Ovary (tissue), 3 donors: ENCODE data around the gene PELO.

Source experiments
- EP300 ChIP-seq: sonication (generic); formaldehyde crosslinking; IDR thresholded peaks from one replicate; pipeline ENCODE4 v1.6.1; 2017; ENCODE audit warnings: antibody characterized with exemption
- POLR2A ChIP-seq: fragments of 450-650 bp; IDR thresholded peaks from one replicate; pipeline ENCODE4 v1.6.1; 2017; ENCODE audit warnings: antibody characterized with exemption, mild to moderate bottlenecking, moderate library complexity
- TF ChIP-seq, protein P1 (sequence below), 3 donors: fragments of 450-650 bp in 2 of 3; fragments of 200-600 bp in 1 of 3; IDR thresholded peaks; one replicate each; pipeline versions ENCODE4 v1.5.1 to v1.8.0; 2016 to 2022; ENCODE audit warnings: antibody characterized with exemption in 3 of 3, mild to moderate bottlenecking in 1 of 3
- donor health status: DM: no; HTN: no; CAD: no.

DNA sequence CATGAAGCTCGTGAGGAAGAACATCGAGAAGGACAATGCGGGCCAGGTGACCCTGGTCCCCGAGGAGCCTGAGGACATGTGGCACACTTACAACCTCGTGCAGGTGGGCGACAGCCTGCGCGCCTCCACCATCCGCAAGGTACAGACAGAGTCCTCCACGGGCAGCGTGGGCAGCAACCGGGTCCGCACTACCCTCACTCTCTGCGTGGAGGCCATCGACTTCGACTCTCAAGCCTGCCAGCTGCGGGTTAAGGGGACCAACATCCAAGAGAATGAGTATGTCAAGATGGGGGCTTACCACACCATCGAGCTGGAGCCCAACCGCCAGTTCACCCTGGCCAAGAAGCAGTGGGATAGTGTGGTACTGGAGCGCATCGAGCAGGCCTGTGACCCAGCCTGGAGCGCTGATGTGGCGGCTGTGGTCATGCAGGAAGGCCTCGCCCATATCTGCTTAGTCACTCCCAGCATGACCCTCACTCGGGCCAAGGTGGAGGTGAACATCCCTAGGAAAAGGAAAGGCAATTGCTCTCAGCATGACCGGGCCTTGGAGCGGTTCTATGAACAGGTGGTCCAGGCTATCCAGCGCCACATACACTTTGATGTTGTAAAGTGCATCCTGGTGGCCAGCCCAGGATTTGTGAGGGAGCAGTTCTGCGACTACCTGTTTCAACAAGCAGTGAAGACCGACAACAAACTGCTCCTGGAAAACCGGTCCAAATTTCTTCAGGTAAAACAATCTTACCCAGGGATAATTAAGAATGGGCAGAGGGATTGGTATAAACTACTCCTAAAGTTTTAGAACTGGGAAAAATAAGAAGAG is 12.9 kb downstream of the PELO start:
- TF ChIP-seq, protein P1, sequence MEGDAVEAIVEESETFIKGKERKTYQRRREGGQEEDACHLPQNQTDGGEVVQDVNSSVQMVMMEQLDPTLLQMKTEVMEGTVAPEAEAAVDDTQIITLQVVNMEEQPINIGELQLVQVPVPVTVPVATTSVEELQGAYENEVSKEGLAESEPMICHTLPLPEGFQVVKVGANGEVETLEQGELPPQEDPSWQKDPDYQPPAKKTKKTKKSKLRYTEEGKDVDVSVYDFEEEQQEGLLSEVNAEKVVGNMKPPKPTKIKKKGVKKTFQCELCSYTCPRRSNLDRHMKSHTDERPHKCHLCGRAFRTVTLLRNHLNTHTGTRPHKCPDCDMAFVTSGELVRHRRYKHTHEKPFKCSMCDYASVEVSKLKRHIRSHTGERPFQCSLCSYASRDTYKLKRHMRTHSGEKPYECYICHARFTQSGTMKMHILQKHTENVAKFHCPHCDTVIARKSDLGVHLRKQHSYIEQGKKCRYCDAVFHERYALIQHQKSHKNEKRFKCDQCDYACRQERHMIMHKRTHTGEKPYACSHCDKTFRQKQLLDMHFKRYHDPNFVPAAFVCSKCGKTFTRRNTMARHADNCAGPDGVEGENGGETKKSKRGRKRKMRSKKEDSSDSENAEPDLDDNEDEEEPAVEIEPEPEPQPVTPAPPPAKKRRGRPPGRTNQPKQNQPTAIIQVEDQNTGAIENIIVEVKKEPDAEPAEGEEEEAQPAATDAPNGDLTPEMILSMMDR (IDR thresholded peaks at IDR 0.05) = peak in 1 of 3 donors; percentile 16
- TF ChIP-seq POLR2A (no peak), EP300 (no peak)
